ENCODE data around the gene USH1C. TPM values are rescaled to one million over a fixed set of nuclear protein-coding genes. Genes with fewer than 3 reads are reported as not detected.

The USH1C gene
- total and polyA plus RNA-seq, 2 of the 13 experiments (the other 11 are each of a cell fraction or from before 2014, with no cell fraction given) = not detected

DNA sequence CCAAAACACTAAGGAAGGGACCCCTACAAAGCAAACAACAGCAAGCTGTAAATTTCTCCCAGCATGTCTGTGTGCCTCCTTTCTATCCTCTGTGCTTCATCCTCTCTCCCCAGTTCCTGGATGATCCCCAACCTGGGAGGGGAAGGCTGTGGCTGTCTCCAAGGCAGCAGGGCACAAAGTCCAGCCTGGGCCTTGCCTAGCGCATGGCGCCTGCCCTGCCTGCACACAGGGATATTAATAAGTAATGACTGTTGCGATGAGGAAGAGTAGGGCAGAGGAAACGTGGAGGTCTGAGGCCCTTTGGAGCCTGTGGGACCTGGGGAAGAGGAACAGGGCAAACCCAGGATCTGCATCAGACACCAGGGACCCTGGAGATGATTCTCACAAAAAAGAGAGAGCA, 2.0 kb downstream of the USH1C start (continued):
- TF ChIP-seq, protein P1, sequence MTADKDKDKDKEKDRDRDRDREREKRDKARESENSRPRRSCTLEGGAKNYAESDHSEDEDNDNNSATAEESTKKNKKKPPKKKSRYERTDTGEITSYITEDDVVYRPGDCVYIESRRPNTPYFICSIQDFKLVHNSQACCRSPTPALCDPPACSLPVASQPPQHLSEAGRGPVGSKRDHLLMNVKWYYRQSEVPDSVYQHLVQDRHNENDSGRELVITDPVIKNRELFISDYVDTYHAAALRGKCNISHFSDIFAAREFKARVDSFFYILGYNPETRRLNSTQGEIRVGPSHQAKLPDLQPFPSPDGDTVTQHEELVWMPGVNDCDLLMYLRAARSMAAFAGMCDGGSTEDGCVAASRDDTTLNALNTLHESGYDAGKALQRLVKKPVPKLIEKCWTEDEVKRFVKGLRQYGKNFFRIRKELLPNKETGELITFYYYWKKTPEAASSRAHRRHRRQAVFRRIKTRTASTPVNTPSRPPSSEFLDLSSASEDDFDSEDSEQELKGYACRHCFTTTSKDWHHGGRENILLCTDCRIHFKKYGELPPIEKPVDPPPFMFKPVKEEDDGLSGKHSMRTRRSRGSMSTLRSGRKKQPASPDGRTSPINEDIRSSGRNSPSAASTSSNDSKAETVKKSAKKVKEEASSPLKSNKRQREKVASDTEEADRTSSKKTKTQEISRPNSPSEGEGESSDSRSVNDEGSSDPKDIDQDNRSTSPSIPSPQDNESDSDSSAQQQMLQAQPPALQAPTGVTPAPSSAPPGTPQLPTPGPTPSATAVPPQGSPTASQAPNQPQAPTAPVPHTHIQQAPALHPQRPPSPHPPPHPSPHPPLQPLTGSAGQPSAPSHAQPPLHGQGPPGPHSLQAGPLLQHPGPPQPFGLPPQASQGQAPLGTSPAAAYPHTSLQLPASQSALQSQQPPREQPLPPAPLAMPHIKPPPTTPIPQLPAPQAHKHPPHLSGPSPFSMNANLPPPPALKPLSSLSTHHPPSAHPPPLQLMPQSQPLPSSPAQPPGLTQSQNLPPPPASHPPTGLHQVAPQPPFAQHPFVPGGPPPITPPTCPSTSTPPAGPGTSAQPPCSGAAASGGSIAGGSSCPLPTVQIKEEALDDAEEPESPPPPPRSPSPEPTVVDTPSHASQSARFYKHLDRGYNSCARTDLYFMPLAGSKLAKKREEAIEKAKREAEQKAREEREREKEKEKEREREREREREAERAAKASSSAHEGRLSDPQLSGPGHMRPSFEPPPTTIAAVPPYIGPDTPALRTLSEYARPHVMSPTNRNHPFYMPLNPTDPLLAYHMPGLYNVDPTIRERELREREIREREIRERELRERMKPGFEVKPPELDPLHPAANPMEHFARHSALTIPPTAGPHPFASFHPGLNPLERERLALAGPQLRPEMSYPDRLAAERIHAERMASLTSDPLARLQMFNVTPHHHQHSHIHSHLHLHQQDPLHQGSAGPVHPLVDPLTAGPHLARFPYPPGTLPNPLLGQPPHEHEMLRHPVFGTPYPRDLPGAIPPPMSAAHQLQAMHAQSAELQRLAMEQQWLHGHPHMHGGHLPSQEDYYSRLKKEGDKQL (CRISPR knock-in tag; IDR thresholded peaks at IDR 0.05; ENCODE audit: low read depth) = no peak
- TF ChIP-seq, protein P2, sequence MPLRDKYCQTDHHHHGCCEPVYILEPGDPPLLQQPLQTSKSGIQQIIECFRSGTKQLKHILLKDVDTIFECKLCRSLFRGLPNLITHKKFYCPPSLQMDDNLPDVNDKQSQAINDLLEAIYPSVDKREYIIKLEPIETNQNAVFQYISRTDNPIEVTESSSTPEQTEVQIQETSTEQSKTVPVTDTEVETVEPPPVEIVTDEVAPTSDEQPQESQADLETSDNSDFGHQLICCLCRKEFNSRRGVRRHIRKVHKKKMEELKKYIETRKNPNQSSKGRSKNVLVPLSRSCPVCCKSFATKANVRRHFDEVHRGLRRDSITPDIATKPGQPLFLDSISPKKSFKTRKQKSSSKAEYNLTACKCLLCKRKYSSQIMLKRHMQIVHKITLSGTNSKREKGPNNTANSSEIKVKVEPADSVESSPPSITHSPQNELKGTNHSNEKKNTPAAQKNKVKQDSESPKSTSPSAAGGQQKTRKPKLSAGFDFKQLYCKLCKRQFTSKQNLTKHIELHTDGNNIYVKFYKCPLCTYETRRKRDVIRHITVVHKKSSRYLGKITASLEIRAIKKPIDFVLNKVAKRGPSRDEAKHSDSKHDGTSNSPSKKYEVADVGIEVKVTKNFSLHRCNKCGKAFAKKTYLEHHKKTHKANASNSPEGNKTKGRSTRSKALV (CRISPR knock-in tag; IDR thresholded peaks at IDR 0.05) = no peak
- TF ChIP-seq KAT2B (IDR thresholded peaks at IDR 0.05; ENCODE audit: borderline replicate concordance, low read depth, low read length) (no peak), NONO (IDR thresholded peaks at IDR 0.05) (no peak), NONO (CRISPR knock-in tag; conservative IDR thresholded peaks at IDR 0.05) (no peak), CHD4 (IDR thresholded peaks at IDR 0.05; ENCODE audit: borderline replicate concordance, low read length) (no peak), ZNF10 (CRISPR knock-in tag; IDR thresholded peaks at IDR 0.05; ENCODE audit: borderline replicate concordance, low read depth) (no peak), SIX4 (CRISPR knock-in tag; IDR thresholded peaks at IDR 0.05) (no peak), SOX5 (CRISPR knock-in tag; IDR thresholded peaks at IDR 0.05; ENCODE audit: borderline replicate concordance) (no peak), NR2C2 (CRISPR knock-in tag; IDR thresholded peaks at IDR 0.05; ENCODE audit: borderline replicate concordance) (no peak)
- TF ChIP-seq, protein P3, sequence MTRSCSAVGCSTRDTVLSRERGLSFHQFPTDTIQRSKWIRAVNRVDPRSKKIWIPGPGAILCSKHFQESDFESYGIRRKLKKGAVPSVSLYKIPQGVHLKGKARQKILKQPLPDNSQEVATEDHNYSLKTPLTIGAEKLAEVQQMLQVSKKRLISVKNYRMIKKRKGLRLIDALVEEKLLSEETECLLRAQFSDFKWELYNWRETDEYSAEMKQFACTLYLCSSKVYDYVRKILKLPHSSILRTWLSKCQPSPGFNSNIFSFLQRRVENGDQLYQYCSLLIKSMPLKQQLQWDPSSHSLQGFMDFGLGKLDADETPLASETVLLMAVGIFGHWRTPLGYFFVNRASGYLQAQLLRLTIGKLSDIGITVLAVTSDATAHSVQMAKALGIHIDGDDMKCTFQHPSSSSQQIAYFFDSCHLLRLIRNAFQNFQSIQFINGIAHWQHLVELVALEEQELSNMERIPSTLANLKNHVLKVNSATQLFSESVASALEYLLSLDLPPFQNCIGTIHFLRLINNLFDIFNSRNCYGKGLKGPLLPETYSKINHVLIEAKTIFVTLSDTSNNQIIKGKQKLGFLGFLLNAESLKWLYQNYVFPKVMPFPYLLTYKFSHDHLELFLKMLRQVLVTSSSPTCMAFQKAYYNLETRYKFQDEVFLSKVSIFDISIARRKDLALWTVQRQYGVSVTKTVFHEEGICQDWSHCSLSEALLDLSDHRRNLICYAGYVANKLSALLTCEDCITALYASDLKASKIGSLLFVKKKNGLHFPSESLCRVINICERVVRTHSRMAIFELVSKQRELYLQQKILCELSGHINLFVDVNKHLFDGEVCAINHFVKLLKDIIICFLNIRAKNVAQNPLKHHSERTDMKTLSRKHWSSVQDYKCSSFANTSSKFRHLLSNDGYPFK (CRISPR knock-in tag; IDR thresholded peaks at IDR 0.05; ENCODE audit: borderline replicate concordance) = no peak
- TF ChIP-seq, protein P4, sequence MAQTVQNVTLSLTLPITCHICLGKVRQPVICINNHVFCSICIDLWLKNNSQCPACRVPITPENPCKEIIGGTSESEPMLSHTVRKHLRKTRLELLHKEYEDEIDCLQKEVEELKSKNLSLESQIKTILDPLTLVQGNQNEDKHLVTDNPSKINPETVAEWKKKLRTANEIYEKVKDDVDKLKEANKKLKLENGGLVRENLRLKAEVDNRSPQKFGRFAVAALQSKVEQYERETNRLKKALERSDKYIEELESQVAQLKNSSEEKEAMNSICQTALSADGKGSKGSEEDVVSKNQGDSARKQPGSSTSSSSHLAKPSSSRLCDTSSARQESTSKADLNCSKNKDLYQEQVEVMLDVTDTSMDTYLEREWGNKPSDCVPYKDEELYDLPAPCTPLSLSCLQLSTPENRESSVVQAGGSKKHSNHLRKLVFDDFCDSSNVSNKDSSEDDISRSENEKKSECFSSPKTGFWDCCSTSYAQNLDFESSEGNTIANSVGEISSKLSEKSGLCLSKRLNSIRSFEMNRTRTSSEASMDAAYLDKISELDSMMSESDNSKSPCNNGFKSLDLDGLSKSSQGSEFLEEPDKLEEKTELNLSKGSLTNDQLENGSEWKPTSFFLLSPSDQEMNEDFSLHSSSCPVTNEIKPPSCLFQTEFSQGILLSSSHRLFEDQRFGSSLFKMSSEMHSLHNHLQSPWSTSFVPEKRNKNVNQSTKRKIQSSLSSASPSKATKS (CRISPR knock-in tag; IDR thresholded peaks at IDR 0.05) = no peak
